H1 (cell line): ENCODE data around the gene GTF2F2. TPM values are rescaled to one million over a fixed set of nuclear protein-coding genes. Genes with fewer than 3 reads are reported as not detected.

Experiments
- CTCF ChIA-PET: fragments of 300-600 bp; sonication (Branson Sonifier 250); formaldehyde crosslinking; loops from one replicate; lab custom pipeline; 2021; ENCODE audit not compliant: partially characterized antibody; lab: Charles Lee
- POLR2A ChIA-PET: fragments of 300-600 bp; sonication (Branson Sonifier 250); formaldehyde crosslinking; loops from one replicate; lab custom pipeline; 2021; ENCODE audit warnings: inconsistent platforms; ENCODE audit not compliant: partially characterized antibody; lab: Charles Lee
- DNase-seq, 2 experiments: peaks; one replicate each; pipeline versions ENCODE4 v3.0.0 to v3.0.0-alpha.2; 2010 to 2022; ENCODE audit warnings: low spot score in 2 of 2, low read depth in 1 of 2, mixed read lengths in 1 of 2
- FAIRE-seq: peaks from 2 replicates; lab custom pipeline; 2011; peaks lifted over from hg19 to GRCh38; lab: Jason Lieb, UNC
- H2AFZ ChIP-seq: 2 replicates; pipeline ENCODE4 v1.8.1; 2012; ENCODE audit warnings: low read length, inconsistent platforms
- H2AK5ac ChIP-seq: 2 replicates; pipeline ENCODE4 v1.6.1; 2013; ENCODE audit warnings: low read depth, low read length
- H2BK120ac ChIP-seq: replicated peaks from 2 replicates; pipeline ENCODE3; 2013; ENCODE audit warnings: low read depth, low read length, inconsistent platforms
- H2BK12ac ChIP-seq: 2 replicates; pipeline ENCODE4 v1.6.1; 2013; ENCODE audit warnings: low read depth, low read length
- H2BK15ac ChIP-seq: 2 replicates; pipeline ENCODE4 v1.6.1; 2013; ENCODE audit warnings: low read length
- H2BK20ac ChIP-seq: 2 replicates; pipeline ENCODE4 v1.6.1; 2013; ENCODE audit warnings: low read length
- H2BK5ac ChIP-seq: 2 replicates; pipeline ENCODE4 v1.6.1; 2013; ENCODE audit warnings: low read depth, low read length
- H3K14ac ChIP-seq: 2 replicates; pipeline ENCODE4 v1.6.1; 2013; ENCODE audit warnings: inconsistent platforms; ENCODE audit not compliant: insufficient read length
- H3K18ac ChIP-seq: 2 replicates; pipeline ENCODE4 v1.6.1; 2013; ENCODE audit warnings: low read length; ENCODE audit errors: extremely low read depth
- H3K23ac ChIP-seq: 2 replicates; pipeline ENCODE4 v1.6.1; 2013; ENCODE audit warnings: inconsistent platforms; ENCODE audit not compliant: insufficient read length
- H3K23me2 ChIP-seq: 2 replicates; pipeline ENCODE4 v1.6.1; 2013; ENCODE audit warnings: low read depth, low read length
- H3K27ac ChIP-seq: 2 replicates; pipeline ENCODE4 v1.6.1; 2011; ENCODE audit warnings: low read depth, low read length, inconsistent platforms
- H3K27me3 ChIP-seq, 4 experiments: replicated peaks in 1 of 4; 1 replicate in 1 of 4; 2 replicates in 3 of 4; pipeline versions ENCODE4 v1.6.1 to v1.8.1; 2011 to 2013; ENCODE audit warnings: low read length in 3 of 4, mild to moderate bottlenecking in 3 of 4, inconsistent platforms in 2 of 4, mixed read lengths in 2 of 4, moderate library complexity in 1 of 4; ENCODE audit not compliant: control insufficient read depth in 3 of 4, insufficient read depth in 3 of 4; ENCODE audit errors: extremely low read depth in 1 of 4
- H3K36me3 ChIP-seq, 4 experiments: 2 replicates each; pipeline versions ENCODE4 v1.6.1 to v1.8.1; 2011 to 2013; ENCODE audit warnings: mild to moderate bottlenecking in 4 of 4, low read length in 3 of 4, moderate library complexity in 2 of 4, control low read depth in 1 of 4, inconsistent platforms in 1 of 4; ENCODE audit not compliant: insufficient read depth in 4 of 4, control insufficient read depth in 2 of 4
- H3K4ac ChIP-seq: replicated peaks from 2 replicates; pipeline ENCODE3; 2013; ENCODE audit warnings: low read length, low read depth, mixed read lengths, inconsistent platforms; ENCODE audit not compliant: insufficient read length
- H3K4me1 ChIP-seq, 4 experiments: replicated peaks in 1 of 4; 1 replicate in 1 of 4; 2 replicates in 3 of 4; pipeline versions ENCODE4 v1.6.1 to v1.8.1; 2011 to 2013; ENCODE audit warnings: low read length in 3 of 4, inconsistent platforms in 2 of 4, mixed read lengths in 1 of 4; ENCODE audit not compliant: insufficient read depth in 4 of 4, control insufficient read depth in 3 of 4
- H3K4me2 ChIP-seq, 2 experiments: 2 replicates each; pipeline versions ENCODE4 v1.6.1 to v1.8.1; 2011 to 2013; ENCODE audit warnings: low read depth in 2 of 2, low read length in 2 of 2, control low read depth in 1 of 2, inconsistent platforms in 1 of 2, mild to moderate bottlenecking in 1 of 2; ENCODE audit not compliant: insufficient read depth in 1 of 2
- H3K4me3 ChIP-seq, 4 experiments: fragments of 200-600, 300-600 bp in 1 of 4; sonication (generic), shearing (Covaris generic), sonication (Bioruptor Twin) in 1 of 4; 2 replicates each; pipeline versions ENCODE4 v1.5.1 to v1.8.1; 2011 to 2016; ENCODE audit warnings: low read length in 4 of 4, low read depth in 3 of 4, control low read depth in 2 of 4, inconsistent platforms in 2 of 4, mild to moderate bottlenecking in 2 of 4, mixed read lengths in 1 of 4, moderate library complexity in 1 of 4; ENCODE audit not compliant: insufficient read depth in 2 of 4; ENCODE audit errors: extremely low read depth in 1 of 4
- H3K56ac ChIP-seq: replicated peaks from 2 replicates; pipeline ENCODE3; 2013; ENCODE audit warnings: low read depth, mild to moderate bottlenecking, mixed read lengths, low read length, inconsistent platforms; ENCODE audit not compliant: insufficient read length
- H3K79me1 ChIP-seq: 2 replicates; pipeline ENCODE4 v1.6.1; 2013; ENCODE audit warnings: low read depth, low read length, control low read depth
- H3K79me2 ChIP-seq, 2 experiments: 2 replicates each; pipeline versions ENCODE4 v1.6.1 to v1.8.1; 2012 to 2013; ENCODE audit warnings: low read length in 2 of 2, mild to moderate bottlenecking in 2 of 2, inconsistent platforms in 1 of 2; ENCODE audit not compliant: insufficient read depth in 2 of 2, control insufficient read depth in 1 of 2
- H3K9ac ChIP-seq, 4 experiments: replicated peaks in 1 of 4; 1 replicate in 1 of 4; 2 replicates in 3 of 4; pipeline versions ENCODE4 v1.6.1 to v1.8.1; 2011 to 2013; ENCODE audit warnings: low read depth in 3 of 4, low read length in 3 of 4, control low read depth in 2 of 4, mild to moderate bottlenecking in 2 of 4, moderate library complexity in 2 of 4, inconsistent platforms in 1 of 4; ENCODE audit errors: extremely low read depth in 1 of 4
- H3K9me3 ChIP-seq, 2 experiments: 2 replicates each; pipeline versions ENCODE4 v1.6.1 to v1.8.1; 2012 to 2013; ENCODE audit warnings: mild to moderate bottlenecking in 2 of 2, moderate library complexity in 2 of 2, control low read depth in 1 of 2, inconsistent platforms in 1 of 2, low read depth in 1 of 2, low read length in 1 of 2, mixed read lengths in 1 of 2; ENCODE audit not compliant: insufficient read depth in 2 of 2
- H4K20me1 ChIP-seq, 2 experiments: replicated peaks in 1 of 2; 2 replicates each; pipeline versions ENCODE3 to v1.8.1; 2011 to 2013; ENCODE audit warnings: inconsistent platforms in 2 of 2, low read length in 2 of 2, mild to moderate bottlenecking in 1 of 2; ENCODE audit not compliant: insufficient read depth in 2 of 2, control insufficient read depth in 1 of 2
- H4K5ac ChIP-seq: 2 replicates; pipeline ENCODE4 v1.6.1; 2013; ENCODE audit warnings: low read length, low read depth, mixed read lengths, inconsistent platforms; ENCODE audit not compliant: insufficient read length
- H4K8ac ChIP-seq: 2 replicates; pipeline ENCODE4 v1.8.0; 2013; ENCODE audit warnings: mild to moderate bottlenecking, moderate library complexity, low read length, inconsistent platforms; ENCODE audit not compliant: insufficient read depth; ENCODE audit errors: extremely low read depth
- H4K91ac ChIP-seq: replicated peaks from 2 replicates; pipeline ENCODE3; 2013; ENCODE audit warnings: low read length, mixed read lengths, inconsistent platforms; ENCODE audit not compliant: insufficient read length
- ASH2L ChIP-seq: fragments of 200-600, 300-600 bp; sonication (generic); IDR thresholded peaks from one replicate; pipeline ENCODE4 v1.7.1; 2017; ENCODE audit warnings: low read length
- ATF3 ChIP-seq: IDR thresholded peaks from 2 replicates; pipeline ENCODE4 v1.6.1; 2011; ENCODE audit warnings: low read depth, mild to moderate bottlenecking, low read length; ENCODE audit not compliant: insufficient read depth
- CTCF ChIP-seq, 3 experiments: IDR thresholded peaks; 1 replicate in 2 of 3; 2 replicates in 1 of 3; pipeline versions ENCODE4 v1.5.1 to v1.6.1; 2011; ENCODE audit warnings: low read length in 3 of 3, mild to moderate bottlenecking in 3 of 3, inconsistent platforms in 2 of 3, low read depth in 1 of 3, moderate library complexity in 1 of 3; ENCODE audit not compliant: insufficient read depth in 1 of 3; ENCODE audit errors: control extremely low read depth in 1 of 3
- E2F6 ChIP-seq: IDR thresholded peaks from 2 replicates; pipeline ENCODE4 v1.6.1; 2012; ENCODE audit warnings: inconsistent platforms
- FOSL1 ChIP-seq: IDR thresholded peaks from 2 replicates; pipeline ENCODE4 v1.6.1; 2011; ENCODE audit warnings: mild to moderate bottlenecking, low read depth, low read length, moderate library complexity; ENCODE audit not compliant: insufficient read depth
- HDAC6 ChIP-seq: IDR thresholded peaks from one replicate; pipeline ENCODE4 v1.7.1; 2012; ENCODE audit warnings: low read depth, mild to moderate bottlenecking, inconsistent platforms, low read length, moderate library complexity
- MAFK ChIP-seq: IDR thresholded peaks from 2 replicates; pipeline ENCODE4 v1.6.1; 2012; ENCODE audit warnings: low read depth, mild to moderate bottlenecking, improper control_type of control experiment, low read length
- POU5F1 ChIP-seq: IDR thresholded peaks from 2 replicates; pipeline ENCODE4 v1.6.1; 2011; ENCODE audit warnings: low read depth, mild to moderate bottlenecking, low read length, moderate library complexity
- RFX5 ChIP-seq: IDR thresholded peaks from 2 replicates; pipeline ENCODE4 v1.6.1; 2011; ENCODE audit warnings: low read depth, low read length, improper control_type of control experiment, borderline replicate concordance
- SIX5 ChIP-seq: IDR thresholded peaks from 2 replicates; pipeline ENCODE4 v1.6.1; 2011; ENCODE audit warnings: mild to moderate bottlenecking, low read depth, low read length
- WGBS, 2 experiments: shearing (Covaris generic) in 1 of 2; methylation state at CpG; one replicate each; pipeline versions ENCODE4 v1.1.6 to v1.1.7; 2013 to 2015; ENCODE audit warnings: low lambda C conversion rate in 2 of 2, mixed read lengths in 2 of 2, inconsistent platforms in 1 of 2, low coverage in 1 of 2, missing lambda C conversion rate in 1 of 2; ENCODE audit not compliant: insufficient replicate concordance in 2 of 2, insufficient coverage in 1 of 2, insufficient read length in 1 of 2; ENCODE audit errors: extremely low coverage in 1 of 2, missing lambda C conversion rate in 1 of 2; 5-methylcytosine and 5-hydroxymethylcytosine counted together
- polyA plus RNA-seq, 7 experiments: library from polyadenylated mRNA; depleted of rRNA in 3 of 7; stranded (reverse) in 5 of 7; unstranded in 2 of 7; fragments of >200 nt in 5 of 7; fragments of 200-250 nt in 2 of 7; gene quantifications; 1 replicate in 5 of 7; 2 replicates in 1 of 7; 4 replicates in 1 of 7; pipeline versions ENCODE4 v1.2.1 to v1.2.3, GENCODE V29; 2011 to 2013; ENCODE audit warnings: missing spikeins in 2 of 7, mixed read lengths in 2 of 7
- total RNA-seq: library from RNA; stranded (reverse); fragmentation: NEBNext Ultra II Directional; extraction: Animal tissue kit (Norgen Biotek cat#: 25700); gene quantifications from 2 replicates; pipeline ENCODE4 v1.2.1, GENCODE V29; 2021

GTF2F2 gene
- total and polyA plus RNA-seq, 2 of the 8 experiments (the other 6 are each of a cell fraction or from before 2014, with no cell fraction given) = 10.8 to 31.1 TPM

GRCh38 chr13:45082964-45083363 lies 37.3 kb upstream of the GTF2F2 start:
- Histone ChIP-seq H4K8ac (no peak overlapping the region), H3K23ac (no peak overlapping the region), H3K4me1 (no peaks in the 10 kb centered on the region), H3K79me2 (no peaks in the 10 kb centered on the region), H3K4me2 (no peak overlapping the region), H3K23me2 (no peaks in the 10 kb centered on the region), H2BK120ac (no peak overlapping the region), H2AK5ac (no peak overlapping the region), H4K91ac (no peak overlapping the region), H3K27ac (no peak overlapping the region), H3K4ac (no peak overlapping the region), H3K18ac (no peak overlapping the region), H4K20me1 (no peaks in the 10 kb centered on the region), H2BK15ac (no peak overlapping the region), H2AFZ (no peak overlapping the region), H2BK20ac (no peak overlapping the region), H3K27me3 (no peaks in the 10 kb centered on the region), H4K5ac (no peak overlapping the region), H2BK5ac (no peak overlapping the region), H2BK12ac (no peak overlapping the region), H3K56ac (no peak overlapping the region), H3K79me1 (no peaks in the 10 kb centered on the region), H3K9ac (no peak overlapping the region), H3K36me3 (no peaks in the 10 kb centered on the region), H3K14ac (no peak overlapping the region), H3K4me3 (no peak overlapping the region), H3K9me3 (no peaks in the 10 kb centered on the region)
- FAIRE-seq (no peak), DNase-seq (no peak)
- ChIA-PET CTCF (interaction anchor here (1.3 kb wide), 1 partner anchor 36 kb away, joined by 4 read pairs; no protein-coding TSS in a partner anchor), POLR2A (no interaction called here)
- TF ChIP-seq ATF3 (no peak), FOSL1 (no peak), MAFK (no peak), POU5F1 (no peak), RFX5 (no peak), HDAC6 (no peak), ASH2L (no peak), SIX5 (no peak), E2F6 (no peak), CTCF (IDR thresholded peaks at IDR 0.05; ENCODE audit: control extremely low read depth in 1 of 3, insufficient read depth in 1 of 3, low read depth in 1 of 3, low read length in 3 of 3) (no peak)
- WGBS, 2 experiments = 94% methylated on average over 6 of the region's 6 CpGs; no CpG with 5 or more reads in 1 of the 2 experiments
